GM19397 (cell line): ENCODE data around the gene AKT3.

Experiments used
- ATAC-seq: cut with Tn5 transposase; IDR thresholded peaks from one replicate; pipeline ENCODE4 v1.9.1; 2021; ENCODE audit warnings: mild to moderate bottlenecking, moderate library complexity; ENCODE audit not compliant: unreplicated experiment

Gene AKT3

DNA sequence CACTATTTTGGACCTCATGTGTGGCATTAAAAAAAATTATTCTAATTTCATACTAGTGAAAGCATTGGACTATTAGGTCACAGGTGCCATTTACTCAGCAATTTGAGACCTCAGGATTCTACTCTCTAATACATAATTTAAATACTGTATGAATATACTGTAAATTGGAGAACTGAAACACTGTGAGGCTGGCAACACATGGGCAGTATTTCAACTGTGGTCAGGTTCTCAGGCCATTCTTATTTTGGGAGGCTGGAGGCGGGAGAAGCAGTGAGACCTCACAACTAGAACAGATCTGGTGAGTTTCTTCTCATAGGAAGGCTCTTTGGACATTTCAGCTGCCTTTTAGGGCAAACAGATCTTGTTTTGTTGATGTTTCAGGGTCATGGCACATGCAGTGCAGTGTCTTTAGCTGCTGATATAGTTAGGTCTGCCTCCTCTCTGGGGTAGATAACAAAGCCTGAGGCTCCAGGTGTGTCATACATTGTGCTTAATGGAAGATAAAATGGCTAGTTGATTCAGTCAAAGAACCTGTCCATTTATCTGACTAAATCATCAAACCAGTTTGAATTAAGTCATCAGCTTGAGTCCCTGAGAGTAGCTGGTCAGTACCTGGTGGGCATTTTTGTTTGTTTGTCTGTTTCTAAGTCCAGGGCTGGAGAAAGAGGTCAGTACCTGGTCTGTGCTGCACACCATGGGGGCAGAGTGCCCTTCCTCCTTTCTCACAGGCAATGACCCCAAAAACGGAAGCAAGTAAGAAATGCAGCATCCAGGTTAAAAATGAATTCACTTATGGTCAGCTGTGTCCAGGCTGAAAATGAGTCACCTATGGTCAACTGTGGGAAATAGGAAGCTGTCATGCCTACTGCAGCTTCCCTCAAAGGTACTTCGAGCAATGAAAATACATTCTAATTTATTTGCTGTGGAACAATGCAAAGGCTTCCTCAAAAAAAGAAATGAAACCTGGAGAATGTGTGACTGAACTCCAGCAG is 378.0 kb downstream of the AKT3 start:
- peak; percentile 64 for ATAC-seq

GRCh38 chr1:243471026-243471685 is 378.9 kb downstream of the AKT3 start:
- no peak for ATAC-seq

DNA sequence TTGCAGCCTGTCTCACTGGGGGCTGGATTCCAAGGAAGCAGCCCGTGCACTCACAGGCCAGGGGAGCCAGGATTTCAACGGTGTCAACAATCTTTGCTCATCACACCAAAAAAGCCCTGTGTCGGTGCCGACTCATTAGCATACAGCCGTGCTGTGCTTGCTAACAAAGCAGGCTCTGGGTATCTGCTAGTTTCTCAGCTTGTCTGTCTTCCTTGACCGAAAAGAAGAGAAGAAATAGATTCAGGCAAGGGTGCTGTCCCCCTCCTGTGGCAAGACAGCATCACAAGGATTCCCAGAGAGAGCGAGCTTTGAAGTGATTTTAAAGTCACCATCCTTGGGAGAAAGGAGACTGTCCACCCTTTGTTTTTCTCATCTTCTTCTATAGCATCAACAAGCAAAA is 379.5 kb downstream of the AKT3 start:
- ATAC-seq = no peak

GRCh38 chr1:243469497-243469896 is 380.5 kb downstream of the AKT3 start:
- ATAC-seq = no peak

DNA sequence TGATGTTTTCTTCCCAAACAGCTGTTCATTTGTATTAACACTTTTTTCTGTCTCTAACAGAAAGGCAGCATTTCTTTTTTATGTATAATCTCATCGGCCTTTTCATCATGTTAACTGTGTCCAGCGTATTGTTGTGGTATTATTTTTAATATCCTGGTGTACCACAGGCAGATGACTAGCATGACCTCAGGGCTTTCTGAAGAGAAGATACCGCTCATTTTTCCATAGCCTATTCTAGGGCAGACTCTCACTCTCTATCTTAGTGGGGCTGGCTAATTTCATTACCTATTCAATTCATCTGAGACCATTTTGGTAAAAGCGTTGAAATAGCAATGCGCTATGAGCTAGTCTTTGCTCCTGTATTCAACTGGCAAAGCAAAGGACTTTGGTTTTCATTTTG is 384.3 kb downstream of the AKT3 start:
- no peak for ATAC-seq

GRCh38 chr1:243465081-243465480 is 385.0 kb downstream of the AKT3 start:
- ATAC-seq = no peak

DNA sequence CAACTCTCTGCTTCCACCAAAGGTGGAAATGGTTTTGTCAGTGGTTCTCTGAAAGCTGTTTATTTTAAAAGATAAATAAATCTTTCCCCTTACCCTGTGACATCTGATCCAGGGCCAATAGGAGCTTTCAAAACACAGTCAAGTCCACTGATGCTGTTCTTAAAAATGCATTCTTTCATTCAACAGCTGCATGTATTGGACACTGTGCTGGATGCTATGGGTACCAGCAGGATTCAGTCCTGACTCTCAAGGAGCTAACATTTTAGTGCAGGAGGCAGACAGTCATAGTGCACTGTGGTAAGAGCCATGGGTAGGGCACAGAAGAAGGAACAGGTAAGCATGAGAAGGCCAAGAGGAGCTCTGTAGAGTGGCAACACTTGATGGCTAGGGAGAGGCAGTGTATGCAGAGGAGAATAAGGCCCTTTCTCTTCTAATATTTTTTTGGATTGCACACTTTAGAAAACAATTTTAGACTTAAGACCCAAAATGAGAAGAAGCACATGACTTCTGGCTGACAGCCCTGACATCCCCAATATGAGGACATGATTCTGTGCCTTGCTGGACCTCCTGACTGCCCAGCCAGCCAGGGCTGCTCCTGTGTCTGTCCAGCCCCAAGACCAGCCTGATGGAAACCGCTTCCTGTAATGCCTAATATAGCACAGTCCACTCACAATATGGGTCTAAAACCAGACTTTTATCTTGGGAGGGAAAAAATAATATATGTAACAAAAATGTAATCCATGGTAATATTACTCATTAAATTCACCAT is 386.9 kb downstream of the AKT3 start:
- ATAC-seq = no peak

DNA sequence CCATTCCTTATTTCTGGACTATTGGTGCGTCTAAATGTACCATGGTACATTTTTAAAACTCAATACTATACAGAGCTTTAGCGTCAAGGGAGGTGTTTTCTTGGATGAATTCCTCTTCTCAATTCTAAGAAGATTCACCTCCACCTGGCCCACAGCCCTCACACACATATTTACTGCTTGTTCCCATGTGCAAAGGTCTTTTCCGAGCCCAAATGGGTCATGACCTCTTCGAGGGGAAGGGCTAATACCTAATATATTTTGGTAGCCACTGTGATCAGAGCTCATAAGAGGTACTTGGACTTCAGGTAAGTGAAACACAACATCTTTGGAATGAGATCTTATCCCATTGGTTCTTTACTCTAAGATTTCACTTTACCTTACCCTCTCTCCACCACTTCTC is 388.3 kb downstream of the AKT3 start:
- ATAC-seq = no peak

DNA sequence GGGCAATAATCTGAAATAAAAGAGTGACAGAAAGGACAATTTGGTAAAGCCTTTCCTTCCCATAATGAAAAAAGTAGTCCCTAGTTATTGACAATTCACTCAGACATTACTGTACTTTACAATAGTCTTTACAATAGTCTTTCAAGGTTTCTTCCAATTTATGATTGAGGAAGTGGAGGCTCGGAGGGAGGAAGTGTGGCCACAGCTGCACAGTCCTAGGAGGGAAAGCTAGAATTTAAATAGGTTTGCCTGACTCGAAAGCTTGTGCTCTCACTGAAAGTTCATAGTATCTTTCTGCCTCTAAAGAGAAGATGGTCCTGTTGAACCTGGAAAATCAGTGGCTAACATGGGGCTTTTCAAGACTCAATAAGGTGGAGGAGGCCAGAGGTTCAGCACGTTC is 391.0 kb downstream of the AKT3 start:
- ATAC-seq = no peak

DNA sequence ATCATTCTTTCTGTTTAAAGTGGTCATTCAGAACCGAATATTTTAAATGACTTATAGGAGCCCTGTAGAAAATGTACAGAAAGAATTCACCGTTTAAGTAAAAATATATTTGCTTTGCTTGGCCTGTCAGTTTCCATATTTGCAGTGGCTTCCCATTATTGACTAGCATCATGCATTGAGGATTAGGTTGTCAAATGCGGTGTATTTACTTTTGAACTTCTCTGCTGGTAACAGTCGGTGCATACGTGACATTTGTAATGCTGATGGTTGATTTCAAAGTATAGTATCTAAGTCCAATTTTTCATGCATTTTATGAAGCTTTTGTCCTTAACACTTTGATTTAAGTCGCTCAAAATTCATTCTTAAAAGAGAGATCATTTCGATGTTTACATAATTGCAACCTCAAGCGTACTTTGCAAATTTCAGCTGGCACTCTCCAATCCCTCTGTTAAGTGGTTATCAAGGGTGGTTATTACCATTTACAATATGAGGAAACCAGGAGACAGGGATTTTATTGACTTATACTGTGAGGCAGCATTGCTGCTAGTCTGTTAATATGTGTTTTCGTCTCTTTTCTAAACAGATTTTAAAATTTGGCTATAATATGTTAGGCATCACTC is 392.6 kb downstream of the AKT3 start:
- no peak for ATAC-seq

DNA sequence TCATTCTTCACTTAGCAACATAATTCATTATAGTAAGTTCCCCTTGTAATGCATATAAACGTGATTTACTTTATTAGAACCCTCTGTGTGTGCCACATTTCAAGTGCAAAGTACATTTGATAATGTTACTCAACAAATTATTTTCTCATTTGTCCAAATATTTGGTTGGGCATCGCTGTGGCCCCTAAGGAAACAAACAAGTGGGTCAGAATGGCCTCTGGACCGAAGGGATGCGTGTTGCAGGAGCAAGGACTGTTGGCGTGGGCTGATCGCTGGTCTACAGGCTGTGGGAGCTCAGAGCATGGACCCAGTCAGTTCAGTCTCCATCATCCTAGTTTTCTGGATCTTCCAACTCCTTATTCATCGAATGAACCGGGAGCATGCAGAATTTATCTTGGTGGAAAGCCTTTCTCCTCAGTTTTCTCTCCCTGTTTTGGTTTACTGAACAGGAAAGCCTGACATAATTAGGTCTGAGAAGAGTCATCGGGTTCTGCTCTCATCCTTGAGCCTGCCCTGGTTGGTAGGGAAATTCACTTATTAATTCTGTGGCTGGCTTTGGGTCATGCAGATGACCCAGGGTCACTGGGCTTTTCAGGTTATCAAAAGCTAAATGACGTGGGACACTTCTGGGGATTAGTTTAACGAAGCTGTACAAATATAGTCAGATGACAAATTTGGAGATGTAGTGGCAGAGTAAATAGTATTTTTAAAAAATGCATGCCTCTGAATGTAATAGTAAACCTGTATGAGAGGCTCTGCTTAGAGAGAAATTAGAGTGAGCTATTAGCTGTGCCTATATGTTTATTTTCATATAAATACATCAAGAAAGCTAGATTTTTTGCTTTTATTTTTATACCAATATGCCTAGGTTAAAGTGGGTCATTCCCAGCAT is 394.0 kb downstream of the AKT3 start:
- ATAC-seq = no peak

DNA sequence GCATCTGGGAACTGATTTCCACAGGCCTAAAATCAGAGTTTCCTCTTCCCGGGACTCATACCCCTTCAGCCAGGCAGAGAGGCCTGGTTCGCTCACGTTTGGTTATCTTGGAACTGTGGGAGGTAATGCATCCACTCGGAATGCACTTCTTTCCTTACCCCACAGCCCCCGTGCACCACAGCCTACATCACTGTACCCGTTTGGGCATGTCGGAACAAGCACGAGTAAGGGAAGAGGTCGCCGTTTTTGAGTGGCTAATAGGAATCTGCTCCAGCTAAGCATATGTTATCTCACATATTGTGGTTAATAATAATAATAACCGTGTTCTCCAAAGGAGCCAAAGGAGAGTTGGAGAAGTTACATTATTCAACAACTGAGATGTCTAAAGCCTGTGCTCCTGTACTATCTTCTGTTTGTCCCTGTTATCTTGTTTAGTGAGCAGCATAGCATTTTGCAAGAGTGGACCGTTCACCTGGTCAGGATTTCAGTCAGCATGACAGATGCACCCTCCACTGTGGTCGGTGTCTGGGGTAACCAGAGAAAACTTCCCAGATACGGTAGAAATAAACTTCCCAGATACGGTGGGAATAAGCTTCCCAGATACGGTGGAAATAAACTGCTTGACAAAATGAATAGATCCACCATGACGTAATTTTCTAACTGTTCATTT is 395.6 kb downstream of the AKT3 start:
- no peak for ATAC-seq

GRCh38 chr1:243452092-243452491 is 398.0 kb downstream of the AKT3 start:
- no peak for ATAC-seq

DNA sequence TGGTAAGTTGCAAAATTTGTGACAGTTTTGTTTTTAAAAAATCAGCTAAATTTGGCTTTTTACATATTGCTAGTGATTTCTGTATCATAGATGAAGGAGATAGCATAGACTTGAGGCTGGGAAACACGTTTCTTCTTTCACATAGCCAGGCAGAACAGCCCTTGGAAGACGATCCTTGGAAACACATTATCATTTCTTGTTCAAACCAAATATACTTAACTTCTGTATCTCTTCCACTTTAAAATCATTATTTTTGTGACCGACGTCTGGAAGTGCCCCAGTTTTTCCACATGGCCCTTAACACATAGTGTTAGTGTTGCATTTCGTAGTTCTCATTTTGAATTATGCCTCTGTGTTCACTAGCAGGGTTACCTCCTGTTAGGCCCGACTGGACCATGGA is 400.7 kb downstream of the AKT3 start:
- no peak for ATAC-seq

DNA sequence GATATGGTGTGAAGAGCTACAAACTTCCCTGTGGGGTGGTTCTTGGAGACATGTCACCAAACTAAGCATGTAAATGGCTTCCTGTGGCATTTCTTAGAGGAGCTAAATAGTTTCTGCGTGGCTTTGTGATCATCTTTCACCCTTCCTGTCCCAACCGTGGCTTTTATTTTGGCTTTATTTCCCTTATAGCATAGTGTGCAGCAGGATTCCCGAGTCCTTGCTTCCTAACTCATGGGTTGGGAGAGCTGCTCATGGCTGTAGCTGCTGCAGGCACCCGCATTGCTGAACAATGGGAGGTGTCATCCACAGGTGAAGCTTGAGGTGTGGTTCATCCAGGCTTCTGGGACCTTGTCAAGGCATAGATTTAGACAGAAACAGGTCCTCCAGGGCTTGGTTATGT is 402.2 kb downstream of the AKT3 start:
- no peak for ATAC-seq

DNA sequence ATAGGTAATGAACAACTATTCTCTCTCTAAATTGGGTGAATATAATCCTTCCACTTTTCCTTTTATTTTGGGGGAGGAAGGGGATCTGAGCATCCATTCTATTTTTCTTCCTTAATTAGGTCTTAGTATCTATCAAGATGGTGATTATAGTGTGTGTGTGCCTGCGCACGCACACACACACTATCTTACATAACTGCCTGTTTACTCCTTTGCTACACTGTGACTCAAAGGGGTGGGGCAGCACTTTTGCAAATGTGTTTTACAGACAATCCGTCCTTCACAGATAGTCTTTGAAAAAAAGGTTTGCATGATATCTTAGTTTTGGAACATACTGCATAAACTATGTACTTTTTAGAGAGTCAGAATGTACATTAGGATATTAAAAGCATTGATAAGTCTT is 402.7 kb downstream of the AKT3 start:
- no peak for ATAC-seq

- ATAC-seq = no peak
These were observed 406.5 kb downstream of the AKT3 start for GRCh38 chr1:243443557-243443956.

DNA sequence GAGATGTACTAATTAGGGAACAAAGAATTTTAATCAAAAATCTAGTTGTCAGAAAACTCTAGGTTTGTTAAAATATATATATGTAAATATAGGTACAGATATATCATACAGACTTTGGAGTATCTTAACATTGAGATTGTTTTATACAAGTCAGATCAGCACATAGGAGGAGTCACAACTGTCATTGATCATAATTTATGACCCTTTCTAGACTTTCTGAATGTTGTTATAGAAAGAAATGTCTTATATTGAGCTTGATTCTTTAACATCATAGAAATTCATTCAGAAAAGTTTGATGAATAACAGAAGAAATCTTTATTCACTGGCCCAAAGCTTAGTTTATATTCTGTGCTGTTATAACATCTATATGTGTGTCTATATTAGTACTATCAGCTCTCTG is 408.4 kb downstream of the AKT3 start:
- ATAC-seq = no peak

- no peak for ATAC-seq
These were observed 409.6 kb downstream of the AKT3 start for GRCh38 chr1:243440406-243440805.

- no peak for ATAC-seq
These were observed 411.2 kb downstream of the AKT3 start for GRCh38 chr1:243438815-243439214.
